GM18499 (cell line): ENCODE results near the gene LMF1.
"Not testable (repeated sequence)": the region's sequence is repeated elsewhere in the genome, so short reads cannot be mapped to it uniquely, and the experiment has no call there.

Source experiments
- ATAC-seq: cut with Tn5 transposase; IDR thresholded peaks from one replicate; pipeline ENCODE4 v1.9.1; 2021; ENCODE audit warnings: moderate number of reproducible peaks; ENCODE audit not compliant: insufficient read depth, unreplicated experiment

LMF1 gene

DNA sequence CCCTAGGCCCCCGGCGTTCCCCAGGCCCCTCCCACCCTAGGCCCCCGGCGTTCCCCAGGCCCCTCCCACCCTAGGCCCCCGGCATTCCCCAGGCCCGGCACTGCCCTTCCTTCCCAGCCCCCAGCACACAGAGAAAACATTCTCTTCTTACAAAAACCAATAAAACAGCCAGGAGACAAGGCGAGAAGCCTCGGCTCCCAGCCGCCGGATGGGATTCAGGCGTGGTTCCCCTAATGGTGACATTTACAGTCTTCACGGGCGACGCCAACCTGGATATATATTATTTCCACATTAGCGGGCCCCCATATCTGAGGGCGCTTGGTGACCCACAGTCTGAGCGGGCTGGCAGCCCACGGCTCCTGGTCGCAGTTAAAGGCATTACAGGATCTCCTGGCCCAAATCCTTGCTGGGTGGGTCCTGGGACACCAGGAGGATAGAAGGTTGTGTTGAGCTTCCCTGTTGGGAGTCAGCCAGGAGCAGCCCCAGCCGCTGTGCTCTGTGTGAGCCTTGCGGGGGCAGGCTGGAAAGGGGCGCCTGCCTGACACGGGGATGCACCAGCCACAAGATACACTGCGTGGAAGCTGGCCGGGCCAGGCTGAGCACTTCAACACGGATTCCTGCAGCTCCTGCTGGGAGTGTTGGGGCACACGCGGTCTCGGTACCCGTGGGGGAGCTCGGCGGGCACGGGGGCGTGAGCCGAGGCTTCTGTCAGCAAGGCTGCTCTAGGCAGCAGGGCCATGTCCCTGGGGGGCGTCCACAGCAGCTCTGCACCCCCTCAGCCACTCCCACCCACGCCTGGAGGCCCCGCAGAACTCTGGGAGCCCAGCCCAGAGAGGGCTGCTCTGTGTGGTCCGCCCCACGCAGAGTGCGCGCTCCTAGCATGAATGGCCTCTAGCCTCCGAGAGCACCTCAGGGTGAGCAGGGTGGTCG, 83.7 kb downstream of the LMF1 start:
- ATAC-seq = no peak

- ATAC-seq = no peak
These were observed 84.7 kb downstream of the LMF1 start for GRCh38 chr16:886084-886543.

GRCh38 chr16:885391-885790, 85.4 kb downstream of the LMF1 start:
- ATAC-seq = no peak

DNA sequence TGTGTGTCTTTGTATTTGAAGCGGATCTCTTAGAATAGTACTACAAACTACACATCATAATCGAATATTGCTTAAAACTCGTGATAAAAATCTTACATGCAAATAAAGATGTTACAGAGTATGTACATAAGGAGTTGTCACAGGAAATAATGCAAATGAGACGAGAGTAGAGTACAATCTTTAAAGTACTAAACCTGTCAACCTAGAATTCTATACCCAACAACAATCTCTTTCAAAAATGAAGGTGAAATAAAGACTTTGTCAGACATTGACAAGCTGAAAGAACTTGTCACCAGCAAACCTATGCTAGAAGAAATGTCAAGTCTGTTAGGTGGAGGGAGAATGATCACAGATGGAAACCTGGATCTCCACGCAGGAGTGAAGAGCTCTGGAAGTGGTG, 86.6 kb downstream of the LMF1 start:
- ATAC-seq = no peak

GRCh38 chr16:883781-884180, 87.0 kb downstream of the LMF1 start:
- ATAC-seq = no peak

DNA sequence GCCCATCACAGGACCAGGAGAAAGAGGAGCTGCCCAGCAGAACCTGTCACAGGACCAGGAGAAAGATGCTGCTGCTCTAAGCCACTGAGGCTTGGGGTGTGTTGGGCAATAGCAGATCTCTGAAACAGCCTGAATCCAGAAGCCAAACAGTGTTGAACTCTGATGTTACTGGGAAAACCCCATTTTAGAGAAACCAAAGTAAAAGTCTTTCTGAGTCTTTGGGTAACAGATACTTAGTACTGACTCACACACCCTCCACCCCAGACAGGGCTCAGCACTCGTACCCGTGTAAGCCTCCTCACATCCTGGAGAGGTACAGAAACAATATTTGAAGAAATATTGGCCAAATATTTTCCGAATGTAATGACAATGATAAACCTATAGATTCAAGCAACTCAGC, 87.4 kb downstream of the LMF1 start:
- ATAC-seq = no peak

- not testable (repeated sequence) for ATAC-seq
These were observed 88.1 kb downstream of the LMF1 start for GRCh38 chr16:882671-883070.

DNA sequence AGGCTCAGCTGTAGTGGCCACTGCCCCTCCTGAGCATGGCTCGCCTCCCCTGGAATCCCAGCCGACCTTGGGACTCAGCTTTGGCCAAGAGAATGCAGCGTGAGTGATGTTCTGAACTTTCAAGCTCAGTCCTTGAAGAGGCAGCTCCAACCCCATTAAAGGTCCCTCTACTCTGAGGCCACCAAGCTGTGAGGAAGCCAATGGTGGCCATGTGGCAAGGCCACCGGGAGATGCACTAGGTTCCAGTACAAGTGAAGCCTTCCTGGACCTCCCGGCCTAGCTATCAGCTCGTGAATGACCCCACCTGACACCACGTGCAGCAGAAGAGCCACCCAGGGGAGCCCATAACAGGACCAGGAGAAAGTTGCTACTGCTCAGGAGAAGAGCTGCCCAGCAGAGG, 88.5 kb downstream of the LMF1 start:
- ATAC-seq = no peak

- no peak for ATAC-seq
These were observed 89.3 kb downstream of the LMF1 start for GRCh38 chr16:881219-882097.

DNA sequence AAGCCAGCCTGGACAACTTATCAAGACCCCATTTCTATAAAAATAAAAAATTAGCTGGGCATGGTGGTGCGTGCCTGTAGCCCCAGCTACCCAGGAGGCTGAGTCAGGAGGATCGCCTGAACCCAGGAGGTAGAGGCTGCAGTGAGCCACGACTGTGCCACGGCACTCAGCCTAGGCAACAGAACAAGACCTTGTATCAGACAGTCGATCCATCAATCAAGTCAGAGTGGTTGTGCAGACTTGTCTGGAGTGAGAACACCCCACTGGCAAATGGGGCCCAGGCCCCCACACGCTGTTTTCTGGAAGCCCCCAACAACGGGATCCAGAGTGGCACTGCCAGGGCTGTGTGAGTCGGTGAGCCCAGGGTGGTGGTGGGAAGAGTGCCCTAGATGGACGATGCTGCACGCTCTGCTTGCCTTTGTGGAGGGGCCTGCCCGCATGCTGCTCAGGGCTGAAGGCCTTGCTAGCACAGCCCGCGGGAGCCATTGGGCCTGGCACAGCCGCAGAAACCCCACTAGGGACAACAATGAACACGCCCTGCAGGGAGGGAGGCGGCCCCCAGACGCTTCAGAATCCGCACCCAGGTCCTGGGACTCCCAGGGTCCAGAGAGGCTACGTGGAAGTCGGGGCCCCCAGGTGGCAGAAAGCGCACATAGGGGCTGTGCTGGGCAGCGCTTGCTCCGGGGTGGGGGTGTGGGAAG, 90.2 kb downstream of the LMF1 start:
- no peak for ATAC-seq

- ATAC-seq = no peak
These were observed 90.8 kb downstream of the LMF1 start for GRCh38 chr16:879986-880385.

DNA sequence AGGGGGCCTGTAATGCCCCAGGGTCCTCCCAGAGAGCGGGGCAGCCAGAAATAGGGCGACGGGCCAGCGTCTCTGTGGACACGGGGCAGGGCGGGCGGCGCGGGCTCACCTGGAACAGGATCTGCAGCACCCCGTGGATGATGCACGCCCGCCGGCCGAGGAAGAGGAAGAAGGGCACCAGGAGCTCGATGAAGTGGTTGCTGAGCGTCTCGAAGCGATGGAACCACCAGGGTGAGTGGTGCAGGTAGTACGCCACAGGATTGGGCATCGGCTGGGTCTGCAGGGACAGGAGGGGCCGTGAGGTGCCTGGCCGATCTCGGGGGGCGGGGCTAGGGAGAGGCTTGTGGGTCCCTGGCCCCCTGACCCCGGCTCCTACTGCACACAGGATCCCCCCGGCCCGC, 91.3 kb downstream of the LMF1 start:
- no peak for ATAC-seq

- ATAC-seq = no peak
These were observed 91.9 kb downstream of the LMF1 start for GRCh38 chr16:878886-879285.

- ATAC-seq = no peak
These were observed 92.6 kb downstream of the LMF1 start for GRCh38 chr16:878072-878784.

- ATAC-seq = no peak
These were observed 93.3 kb downstream of the LMF1 start for GRCh38 chr16:877242-878071.

DNA sequence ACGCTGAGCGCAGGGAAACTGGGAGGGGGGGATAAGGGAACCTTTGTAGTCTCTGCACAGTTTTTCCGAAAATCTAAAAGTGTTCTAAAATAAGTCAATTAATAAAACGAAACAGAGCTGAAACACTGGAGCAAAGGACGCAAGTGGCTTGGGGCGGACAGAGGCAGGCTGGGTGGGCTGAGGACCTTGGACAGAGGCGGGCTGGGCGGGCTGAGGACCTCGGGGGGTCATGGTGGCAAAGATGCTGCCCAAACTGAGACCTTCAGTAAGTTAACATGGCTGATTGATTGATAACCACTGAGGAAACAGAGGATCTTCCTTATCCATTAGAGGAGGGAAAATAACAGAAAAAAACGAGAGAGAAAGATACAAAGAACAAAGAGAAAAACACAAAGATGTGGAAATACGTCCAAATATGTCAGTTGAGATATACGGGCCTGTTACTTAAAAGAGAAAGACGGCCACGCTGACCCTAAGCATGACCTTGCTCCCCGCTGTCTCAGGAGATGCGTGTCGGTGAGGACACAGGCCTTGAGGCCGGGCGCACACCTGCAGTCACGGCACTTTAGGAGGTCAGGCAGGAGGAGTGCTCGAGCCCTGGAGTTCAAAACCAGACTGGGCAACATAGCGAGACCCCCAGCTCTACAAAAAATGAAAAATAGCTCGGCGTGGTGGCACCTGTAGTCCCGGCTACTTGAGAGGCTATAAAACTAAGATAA, 94.1 kb downstream of the LMF1 start:
- no peak for ATAC-seq

GRCh38 chr16:876041-876335, 94.8 kb downstream of the LMF1 start:
- ATAC-seq = no peak

DNA sequence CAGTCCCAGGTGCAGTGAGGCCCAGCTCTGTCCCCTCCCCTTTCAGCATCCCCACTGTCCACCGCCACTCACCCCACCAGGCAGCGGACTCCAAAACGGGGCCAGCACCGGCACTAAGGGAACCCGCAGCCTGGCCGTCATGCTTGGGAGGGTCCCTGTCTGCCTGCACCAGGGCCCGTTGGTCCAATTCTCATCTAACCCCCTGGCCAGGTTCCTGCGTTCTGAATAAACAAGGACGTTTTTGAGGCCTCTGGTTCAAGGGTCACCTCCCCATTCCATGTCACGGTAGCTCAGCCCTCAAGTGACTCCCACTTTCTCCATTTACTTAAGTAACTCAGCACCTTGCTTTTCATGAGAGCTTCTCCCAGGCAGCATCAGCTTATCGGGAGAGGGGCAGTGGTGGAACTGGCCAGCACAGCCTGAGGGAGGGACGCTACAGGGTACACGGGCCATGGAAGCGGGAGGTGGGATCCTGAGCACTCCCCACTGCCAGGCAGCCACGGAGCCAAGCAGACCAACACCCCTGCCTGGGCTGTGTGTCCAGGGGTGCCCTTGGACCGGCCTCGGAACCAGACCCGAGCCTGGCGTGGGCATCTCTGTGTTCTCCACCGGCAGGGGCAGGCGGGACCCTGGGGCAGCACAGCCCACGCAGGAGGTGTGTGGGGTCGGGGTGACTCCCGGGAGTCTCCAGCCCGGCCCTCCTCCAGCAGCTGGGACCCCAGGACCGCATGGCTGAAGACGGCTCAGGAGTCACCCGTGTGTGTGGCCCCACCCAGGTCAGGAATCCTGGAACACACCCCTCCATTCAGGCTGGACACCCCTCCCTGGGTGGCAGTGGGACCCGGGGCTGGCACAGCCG, 95.4 kb downstream of the LMF1 start:
- ATAC-seq = no peak
